ENCODE data around the gene VPS13D. TPM values are rescaled to one million over a fixed set of nuclear protein-coding genes. Genes with fewer than 3 reads are reported as not detected.

VPS13D gene
- total RNA-seq, 1 experiment from 2014 or later, result 30.7 TPM

DNA sequence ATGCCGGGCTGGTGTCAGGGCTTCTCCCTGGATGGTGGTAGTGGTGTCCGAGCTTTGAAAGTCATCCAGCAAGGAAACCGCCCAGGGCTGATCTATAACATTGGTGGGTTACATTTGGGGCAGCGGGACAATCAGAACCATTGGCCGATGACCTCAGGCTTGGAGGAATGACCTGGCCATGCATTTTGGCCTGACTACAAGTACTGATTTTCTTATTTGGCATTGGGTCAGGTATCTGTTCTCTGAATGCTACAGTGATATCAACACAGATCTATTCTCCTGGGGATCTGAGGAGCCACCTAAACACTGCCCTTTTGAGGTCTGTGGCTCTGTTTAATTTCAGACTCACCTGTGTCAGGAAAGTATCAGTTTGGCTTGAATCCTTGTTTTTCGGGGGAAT, 128.7 kb downstream of the VPS13D start:
- Histone ChIP-seq H3K9ac (ENCODE audit: low read length) (no peak overlapping the region), H3K79me2 (ENCODE audit: low read length) (no peaks in the 10 kb centered on the region), H3K27me3 (ENCODE audit: low read length) (no peaks in the 10 kb centered on the region), H3K4me3 (ENCODE audit: low read length) (no peak overlapping the region), H3K4me2 (ENCODE audit: low read length) (no peak overlapping the region), H3F3A (ENCODE audit: low read length, unreplicated experiment) (peaks cover 9% of the 10 kb centered on the region), H3K9me2 (replicated peaks; ENCODE audit: low read length) (no peaks in the 10 kb centered on the region), H3K27ac (ENCODE audit: low read length) (no peak overlapping the region), H2AFZ (ENCODE audit: low read length) (no peak overlapping the region), H4K20me1 (ENCODE audit: low read length) (no peaks in the 10 kb centered on the region), H3K9me3 (ENCODE audit: low read length) (no peaks in the 10 kb centered on the region), H3K36me3 (ENCODE audit: low read depth, low read length) (peaks cover 37% of the 10 kb centered on the region), H3K4me1 (ENCODE audit: insufficient read depth, low read length) (peaks cover 26% of the 10 kb centered on the region)
- CTCF ChIA-PET, result no interaction called here
- POLR2A ChIA-PET (ENCODE audit: unreplicated experiment), result no interaction called here
- DNase-seq, result no peak
- ATAC-seq, result no peak
- intact Hi-C loops (cut with micrococcal nuclease), result loop anchor here (5.0 kb wide), 2 partner anchors 74 to 119 kb away; no protein-coding TSS in a partner anchor
- BruUV-seq (replicated peaks), result no TSS peak
- TF ChIP-seq EZH2 (IDR thresholded peaks at IDR 0.05; ENCODE audit: low read length, unreplicated experiment) (no peak), EZH2phosphoT487 (IDR thresholded peaks at IDR 0.05; ENCODE audit: borderline replicate concordance, low read length) (no peak)
- TF ChIP-seq, protein P1, sequence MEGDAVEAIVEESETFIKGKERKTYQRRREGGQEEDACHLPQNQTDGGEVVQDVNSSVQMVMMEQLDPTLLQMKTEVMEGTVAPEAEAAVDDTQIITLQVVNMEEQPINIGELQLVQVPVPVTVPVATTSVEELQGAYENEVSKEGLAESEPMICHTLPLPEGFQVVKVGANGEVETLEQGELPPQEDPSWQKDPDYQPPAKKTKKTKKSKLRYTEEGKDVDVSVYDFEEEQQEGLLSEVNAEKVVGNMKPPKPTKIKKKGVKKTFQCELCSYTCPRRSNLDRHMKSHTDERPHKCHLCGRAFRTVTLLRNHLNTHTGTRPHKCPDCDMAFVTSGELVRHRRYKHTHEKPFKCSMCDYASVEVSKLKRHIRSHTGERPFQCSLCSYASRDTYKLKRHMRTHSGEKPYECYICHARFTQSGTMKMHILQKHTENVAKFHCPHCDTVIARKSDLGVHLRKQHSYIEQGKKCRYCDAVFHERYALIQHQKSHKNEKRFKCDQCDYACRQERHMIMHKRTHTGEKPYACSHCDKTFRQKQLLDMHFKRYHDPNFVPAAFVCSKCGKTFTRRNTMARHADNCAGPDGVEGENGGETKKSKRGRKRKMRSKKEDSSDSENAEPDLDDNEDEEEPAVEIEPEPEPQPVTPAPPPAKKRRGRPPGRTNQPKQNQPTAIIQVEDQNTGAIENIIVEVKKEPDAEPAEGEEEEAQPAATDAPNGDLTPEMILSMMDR (conservative IDR thresholded peaks at IDR 0.05; ENCODE audit: low read depth, low read length), result no peak

DNA sequence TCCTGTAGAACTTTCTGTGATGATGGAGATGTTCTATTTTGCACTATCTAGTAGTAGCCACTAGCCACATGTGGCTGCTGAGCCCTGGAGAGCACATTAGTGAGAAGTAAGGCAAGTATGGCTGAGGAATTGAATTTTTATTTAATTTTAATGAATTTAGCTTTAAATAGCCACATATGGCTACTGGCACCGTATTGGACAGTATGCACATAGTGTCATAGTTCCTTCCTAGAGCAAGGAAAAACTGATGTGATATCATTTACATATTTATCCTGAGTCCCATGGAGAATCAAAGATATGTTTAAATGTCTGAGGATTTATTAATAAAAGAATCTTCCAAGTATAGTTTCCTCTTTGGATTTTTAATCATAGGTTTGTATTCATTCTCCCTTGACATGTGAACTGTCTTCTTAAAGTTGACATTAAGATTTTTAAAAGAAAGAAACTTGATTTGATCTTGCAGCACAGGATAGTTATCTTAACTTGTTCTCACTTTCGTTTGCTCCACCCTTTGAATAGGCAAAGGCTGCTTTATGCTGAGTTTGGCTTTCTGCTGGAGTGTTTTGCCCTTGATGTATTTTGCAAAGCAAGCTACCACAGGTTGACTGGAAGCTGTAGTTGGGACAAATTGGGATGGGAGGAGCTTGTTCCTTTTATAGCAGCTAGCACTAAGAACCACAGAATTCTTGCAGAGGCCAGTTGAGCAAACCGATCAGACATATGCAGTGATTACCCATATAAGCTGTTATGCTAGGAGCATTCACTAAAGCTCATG, 129.7 kb downstream of the VPS13D start:
- peaks cover 9% of the 10 kb centered on the region for H3F3A ChIP-seq (ENCODE audit: low read length, unreplicated experiment)
- H3K9ac ChIP-seq (ENCODE audit: low read length), result no peak overlapping the region
- H3K4me3 ChIP-seq (ENCODE audit: low read length), result no peak overlapping the region
- no peaks in the 10 kb centered on the region for H4K20me1 ChIP-seq (ENCODE audit: low read length)
- H3K9me2 ChIP-seq (replicated peaks; ENCODE audit: low read length), result no peaks in the 10 kb centered on the region
- no peaks in the 10 kb centered on the region for H3K9me3 ChIP-seq (ENCODE audit: low read length)
- H3K27me3 ChIP-seq (ENCODE audit: low read length), result no peaks in the 10 kb centered on the region
- TF ChIP-seq EZH2 (IDR thresholded peaks at IDR 0.05; ENCODE audit: low read length, unreplicated experiment) (no peak), EZH2phosphoT487 (IDR thresholded peaks at IDR 0.05; ENCODE audit: borderline replicate concordance, low read length) (no peak)
- TF ChIP-seq, protein P1 (conservative IDR thresholded peaks at IDR 0.05; ENCODE audit: low read depth, low read length), result no peak
- no TSS peak for BruUV-seq (replicated peaks)
- peaks cover 26% of the 10 kb centered on the region for H3K4me1 ChIP-seq (ENCODE audit: insufficient read depth, low read length)
- DNase-seq (no peak), ATAC-seq (no peak)
- H2AFZ ChIP-seq (ENCODE audit: low read length), result no peak overlapping the region
- H3K27ac ChIP-seq (ENCODE audit: low read length), result no peak overlapping the region
- peaks cover 38% of the 10 kb centered on the region for H3K36me3 ChIP-seq (ENCODE audit: low read depth, low read length)
- H3K79me2 ChIP-seq (ENCODE audit: low read length), result no peaks in the 10 kb centered on the region
- ChIA-PET CTCF (no interaction called here), POLR2A (ENCODE audit: unreplicated experiment) (no interaction called here)
- intact Hi-C loops (cut with micrococcal nuclease), result loop anchor here (5.0 kb wide), 2 partner anchors 73 to 118 kb away; no protein-coding TSS in a partner anchor
- no peak overlapping the region for H3K4me2 ChIP-seq (ENCODE audit: low read length)

DNA sequence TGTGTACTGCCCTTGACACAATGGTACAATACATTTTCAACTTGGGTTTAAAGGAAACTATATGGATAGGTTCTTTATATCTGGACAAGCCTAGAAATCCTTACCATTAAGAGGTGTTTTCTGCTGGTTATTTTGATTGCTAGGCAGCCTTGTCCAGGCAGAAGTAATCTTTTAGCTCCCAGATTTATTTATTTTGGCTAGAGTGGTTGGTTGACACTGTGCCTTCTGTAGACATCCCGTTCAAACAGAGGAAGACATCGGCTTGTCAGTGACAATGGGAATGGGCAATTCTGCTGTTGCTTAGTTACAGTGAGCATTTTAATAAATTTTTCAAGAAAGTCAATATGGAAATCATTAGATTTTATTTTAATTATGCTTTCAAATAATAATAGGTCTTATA, 138.8 kb downstream of the VPS13D start:
- Histone ChIP-seq H3K9me3 (ENCODE audit: low read length) (no peaks in the 10 kb centered on the region), H3K36me3 (ENCODE audit: low read depth, low read length) (peaks cover 18% of the 10 kb centered on the region), H3K79me2 (ENCODE audit: low read length) (no peaks in the 10 kb centered on the region), H3K9ac (ENCODE audit: low read length) (peak overlapping the region; percentile 3; the same call in 1 of the 2 replicates), H3K4me3 (ENCODE audit: low read length) (no peak overlapping the region), H2AFZ (ENCODE audit: low read length) (no peak overlapping the region), H3K4me2 (ENCODE audit: low read length) (no peak overlapping the region), H3K27ac (ENCODE audit: low read length) (peak overlapping the region; percentile 59), H3F3A (ENCODE audit: low read length, unreplicated experiment) (no peaks in the 10 kb centered on the region), H3K4me1 (ENCODE audit: insufficient read depth, low read length) (peaks cover 17% of the 10 kb centered on the region), H4K20me1 (ENCODE audit: low read length) (no peaks in the 10 kb centered on the region), H3K9me2 (replicated peaks; ENCODE audit: low read length) (no peaks in the 10 kb centered on the region), H3K27me3 (ENCODE audit: low read length) (no peaks in the 10 kb centered on the region)
- no peak for TF ChIP-seq EZH2 (IDR thresholded peaks at IDR 0.05; ENCODE audit: low read length, unreplicated experiment)
- TF ChIP-seq EZH2phosphoT487 (IDR thresholded peaks at IDR 0.05; ENCODE audit: borderline replicate concordance, low read length), result no peak
- TF ChIP-seq, protein P1 (conservative IDR thresholded peaks at IDR 0.05; ENCODE audit: low read depth, low read length), result no peak
- ATAC-seq (peak; percentile 44), DNase-seq (peak; percentile 7)
- intact Hi-C loops (cut with micrococcal nuclease), result loop anchor here (1.0 kb wide), 1 partner anchor 12 kb away; no protein-coding TSS in a partner anchor
- BruUV-seq (replicated peaks), result no TSS peak
- ChIA-PET POLR2A (ENCODE audit: unreplicated experiment) (no interaction called here), CTCF (no interaction called here)

Data from PC-3 (cell line).